H9 (cell line): ENCODE measurements around the gene FRAS1. TPM values are rescaled to one million over a fixed set of nuclear protein-coding genes. Genes with fewer than 3 reads are reported as not detected.

Source experiments
- DNase-seq: peaks from one replicate; pipeline ENCODE4 v3.0.0-alpha.2; 2017
- H2AFZ ChIP-seq: one replicate; pipeline ENCODE4 v1.6.1; 2013; ENCODE audit warnings: mild to moderate bottlenecking, low read length, control low read depth, moderate library complexity
- H2AK5ac ChIP-seq: 2 replicates; pipeline ENCODE4 v1.6.1; 2013; ENCODE audit warnings: low read length, control low read depth, mixed read lengths; ENCODE audit not compliant: insufficient read length
- H2BK120ac ChIP-seq: one replicate; pipeline ENCODE4 v1.6.1; 2013; ENCODE audit warnings: low read depth, mild to moderate bottlenecking, low read length, control low read depth, inconsistent platforms; ENCODE audit not compliant: poor library complexity, severe bottlenecking
- H2BK12ac ChIP-seq: 2 replicates; pipeline ENCODE4 v1.6.1; 2013; ENCODE audit warnings: low read length, control low read depth, mixed read lengths, low read depth; ENCODE audit not compliant: insufficient read length
- H2BK15ac ChIP-seq: 2 replicates; pipeline ENCODE4 v1.6.1; 2013; ENCODE audit warnings: low read depth, low read length, control low read depth
- H2BK20ac ChIP-seq: one replicate; pipeline ENCODE4 v1.6.1; 2013; ENCODE audit warnings: low read depth, mild to moderate bottlenecking, low read length, control low read depth, inconsistent platforms; ENCODE audit not compliant: poor library complexity, severe bottlenecking
- H2BK5ac ChIP-seq: 2 replicates; pipeline ENCODE4 v1.6.1; 2013; ENCODE audit warnings: low read length, control low read depth, mixed read lengths; ENCODE audit not compliant: insufficient read length
- H3K14ac ChIP-seq: 2 replicates; pipeline ENCODE4 v1.6.1; 2013; ENCODE audit warnings: low read length, control low read depth; ENCODE audit not compliant: insufficient read depth
- H3K18ac ChIP-seq: 2 replicates; pipeline ENCODE4 v1.6.1; 2013; ENCODE audit warnings: low read depth, mild to moderate bottlenecking, mixed read lengths, low read length, control low read depth; ENCODE audit not compliant: insufficient read length
- H3K23ac ChIP-seq: 2 replicates; pipeline ENCODE4 v1.6.1; 2013; ENCODE audit warnings: low read length, control low read depth, mixed read lengths, low read depth; ENCODE audit not compliant: insufficient read length
- H3K23me2 ChIP-seq: 2 replicates; pipeline ENCODE4 v1.6.1; 2013; ENCODE audit warnings: low read depth, mild to moderate bottlenecking, mixed read lengths, low read length, control low read depth; ENCODE audit not compliant: insufficient read length, poor library complexity, severe bottlenecking
- H3K27ac ChIP-seq: 2 replicates; pipeline ENCODE4 v1.5.1; 2013; ENCODE audit warnings: low read length, control low read depth, mixed read lengths, low read depth; ENCODE audit not compliant: insufficient read length
- H3K27me3 ChIP-seq: 2 replicates; pipeline ENCODE4 v1.6.1; 2013; ENCODE audit warnings: low read length, control low read depth, inconsistent platforms; ENCODE audit not compliant: insufficient read depth
- H3K4ac ChIP-seq: 2 replicates; pipeline ENCODE4 v1.6.1; 2013; ENCODE audit warnings: low read depth, mild to moderate bottlenecking, control low read depth, inconsistent platforms, low read length, moderate library complexity
- H3K4me1 ChIP-seq: 2 replicates; pipeline ENCODE4 v1.6.1; 2013; ENCODE audit warnings: low read length, control low read depth, inconsistent platforms; ENCODE audit not compliant: insufficient read depth
- H3K4me2 ChIP-seq: 2 replicates; pipeline ENCODE4 v1.6.1; 2013; ENCODE audit warnings: low read length, control low read depth, mixed read lengths; ENCODE audit not compliant: insufficient read length, insufficient read depth
- H3K56ac ChIP-seq: 2 replicates; pipeline ENCODE4 v1.6.1; 2013; ENCODE audit warnings: low read depth, mild to moderate bottlenecking, mixed read lengths, low read length, control low read depth; ENCODE audit not compliant: insufficient read length
- H3K79me1 ChIP-seq: 2 replicates; pipeline ENCODE4 v1.6.1; 2013; ENCODE audit warnings: low read depth, mild to moderate bottlenecking, moderate library complexity, low read length, control low read depth, inconsistent platforms; ENCODE audit not compliant: insufficient read depth, poor library complexity, severe bottlenecking
- H3K79me2 ChIP-seq: 2 replicates; pipeline ENCODE4 v1.6.1; 2013; ENCODE audit warnings: low read length, control low read depth, inconsistent platforms; ENCODE audit not compliant: insufficient read depth
- H3K9ac ChIP-seq: 2 replicates; pipeline ENCODE4 v1.6.1; 2013; ENCODE audit warnings: low read length, control low read depth, mixed read lengths; ENCODE audit not compliant: insufficient read length; ENCODE audit errors: extremely low read depth
- H3K9me3 ChIP-seq: one replicate; pipeline ENCODE4 v1.6.1; 2013; ENCODE audit warnings: low read depth, low read length, inconsistent platforms; ENCODE audit not compliant: control insufficient read depth
- H3T11ph ChIP-seq: one replicate; pipeline ENCODE4 v1.6.1; 2013; ENCODE audit warnings: mild to moderate bottlenecking, low read length, control low read depth, inconsistent platforms
- H4K20me1 ChIP-seq: one replicate; pipeline ENCODE4 v1.6.1; 2013; ENCODE audit not compliant: control insufficient read depth, insufficient read length, insufficient read depth
- H4K5ac ChIP-seq: 2 replicates; pipeline ENCODE4 v1.6.1; 2013; ENCODE audit warnings: low read depth, mild to moderate bottlenecking, mixed read lengths, low read length, control low read depth; ENCODE audit not compliant: insufficient read length
- H4K8ac ChIP-seq: replicated peaks from 2 replicates; pipeline ENCODE4 v1.6.1; 2013; ENCODE audit warnings: low read length, control low read depth, mixed read lengths, low read depth; ENCODE audit not compliant: insufficient read length
- H4K91ac ChIP-seq: 2 replicates; pipeline ENCODE4 v1.6.1; 2013; ENCODE audit warnings: low read depth, mild to moderate bottlenecking, moderate library complexity, mixed read lengths, low read length, control low read depth; ENCODE audit not compliant: insufficient read length
- H3K27ac Mint-ChIP-seq, 3 experiments: 2 replicates in 2 of 3; 3 replicates in 1 of 3; pipeline ENCODE4 v1.8.0; 2020 to 2021; ENCODE audit warnings: mixed read lengths in 3 of 3, mild to moderate bottlenecking in 1 of 3, moderate library complexity in 1 of 3
- H3K27me3 Mint-ChIP-seq: 2 replicates; pipeline ENCODE4 v1.8.0; 2021; ENCODE audit warnings: low read depth, mild to moderate bottlenecking, moderate library complexity, mixed read lengths
- H3K36me3 Mint-ChIP-seq, 3 experiments: 2 replicates in 2 of 3; 3 replicates in 1 of 3; pipeline ENCODE4 v1.8.0; 2020 to 2021; ENCODE audit warnings: low read depth in 3 of 3, mixed read lengths in 3 of 3; ENCODE audit not compliant: insufficient read depth in 1 of 3
- H3K4me1 Mint-ChIP-seq, 2 experiments: 2 replicates each; pipeline ENCODE4 v1.8.0; 2020; ENCODE audit warnings: mixed read lengths in 2 of 2
- H3K4me3 Mint-ChIP-seq, 2 experiments: 2 replicates in 1 of 2; 3 replicates in 1 of 2; pipeline ENCODE4 v1.8.0; 2020 to 2021; ENCODE audit warnings: mild to moderate bottlenecking in 2 of 2, mixed read lengths in 2 of 2, moderate library complexity in 1 of 2
- H3K9me3 Mint-ChIP-seq, 2 experiments: 2 replicates in 1 of 2; 3 replicates in 1 of 2; pipeline ENCODE4 v1.8.0; 2020; ENCODE audit warnings: mild to moderate bottlenecking in 2 of 2, mixed read lengths in 2 of 2, moderate library complexity in 1 of 2
- CTCF ChIP-seq: fragments of 200-600 bp; sonication (generic); conservative IDR thresholded peaks from 3 replicates; pipeline ENCODE4 v1.8.0; 2021; ENCODE audit warnings: antibody characterized with exemption, mild to moderate bottlenecking
- WGBS: extraction: QIAGEN DNeasy Blood & Tissue Kit; methylation state at CpG from one replicate; pipeline ENCODE4 v1.1.7; 2013; ENCODE audit warnings: missing lambda C conversion rate, low lambda C conversion rate, mixed read lengths; ENCODE audit not compliant: insufficient read length; ENCODE audit errors: extremely low coverage; 5-methylcytosine and 5-hydroxymethylcytosine counted together
- total RNA-seq: library from RNA; stranded (reverse); gene quantifications from 2 replicates; pipeline ENCODE4 v1.2.1, GENCODE V29; 2021

Gene FRAS1
- total RNA-seq, 1 experiment from 2014 or later: 58.5 TPM

GRCh38 chr4:78039678-78040077 is 17.4 kb upstream of the FRAS1 start:
- H3T11ph ChIP-seq: no peak overlapping the region
- no peak overlapping the region for H4K91ac ChIP-seq
- no peaks in the 10 kb centered on the region for H3K23me2 ChIP-seq
- no peak overlapping the region for H4K8ac ChIP-seq
- H2BK15ac ChIP-seq: no peak overlapping the region
- H3K79me2 ChIP-seq: no peaks in the 10 kb centered on the region
- no peaks in the 10 kb centered on the region for H3K27me3 ChIP-seq
- H2AK5ac ChIP-seq: no peak overlapping the region
- no peak overlapping the region for H3K4me2 ChIP-seq
- no peak overlapping the region for H2AFZ ChIP-seq
- H4K20me1 ChIP-seq: no peaks in the 10 kb centered on the region
- H3K9me3 Mint-ChIP-seq: peaks cover 7 to 9% of the 10 kb centered on the region in 2 experiments; a peak in 3 of 5 replicates
- H2BK5ac ChIP-seq: no peak overlapping the region
- WGBS: no CpG with 5 or more reads among the region's 1 CpG
- peaks cover 0 to 13% (median 9%) of the 10 kb centered on the region in 3 experiments; a peak in 5 of 7 replicates for H3K36me3 Mint-ChIP-seq
- no peak overlapping the region for H2BK120ac ChIP-seq
- TF ChIP-seq CTCF: no peak
- H3K27ac Mint-ChIP-seq: no peak overlapping the region
- H2BK20ac ChIP-seq: no peak overlapping the region
- H3K9me3 ChIP-seq: no peaks in the 10 kb centered on the region
- no peaks in the 10 kb centered on the region for H3K4me1 ChIP-seq
- no peak overlapping the region for H3K27ac ChIP-seq
- no peak overlapping the region for H3K4me3 Mint-ChIP-seq
- H4K5ac ChIP-seq: no peak overlapping the region
- H3K23ac ChIP-seq: no peak overlapping the region
- no peak for DNase-seq
- no peak overlapping the region for H3K14ac ChIP-seq
- H3K56ac ChIP-seq: no peak overlapping the region
- no peak overlapping the region for H3K4ac ChIP-seq
- peaks cover 5 to 8% of the 10 kb centered on the region in 2 experiments for H3K4me1 Mint-ChIP-seq
- H2BK12ac ChIP-seq: no peak overlapping the region
- H3K18ac ChIP-seq: no peak overlapping the region
- H3K9ac ChIP-seq: no peak overlapping the region
- H3K79me1 ChIP-seq: no peaks in the 10 kb centered on the region
- 0 out of 2 replicates have a peak, but pooled peaks cover 2% of the 10 kb centered on the region for H3K27me3 Mint-ChIP-seq
